T-cell (primary cell): Measurements from ENCODE around the gene NDST1. TPM values are rescaled to one million over a fixed set of nuclear protein-coding genes. Genes with fewer than 3 reads are reported as not detected.

ENCODE experiments used
- ATAC-seq, 4 experiments: fragments of 200-7000 bp in 3 of 4; fragments of 150-1000 bp in 1 of 4; cut with Tn5 transposase; replicated peaks in 1 of 4; 1 replicate in 3 of 4; 2 replicates in 1 of 4; pipeline ENCODE4 v1.10.0; 2021; ENCODE audit warnings: moderate library complexity in 3 of 4, mild to moderate bottlenecking in 2 of 4, moderate number of reproducible peaks in 1 of 4
- CTCF ChIA-PET, 2 donors: fragments of 300-600 bp; sonication (Branson Sonifier 250); formaldehyde crosslinking; loops; one replicate each; lab custom pipeline; 2022; ENCODE audit warnings: antibody characterized with exemption in 2 of 2; lab: Charles Lee
- POLR2A ChIA-PET, 2 donors: fragments of 300-600 bp; sonication (Branson Sonifier 250); formaldehyde crosslinking; loops; one replicate each; lab custom pipeline; 2022; ENCODE audit warnings: antibody characterized with exemption in 2 of 2; lab: Charles Lee
- DNase-seq, 35 experiments: peaks; one replicate each; pipeline versions ENCODE4 v3.0.0 to v3.0.0-alpha.2; 2013 to 2023
- H3K27ac ChIP-seq: one replicate; pipeline ENCODE4 v1.5.1; 2013; ENCODE audit warnings: low read length
- H3K27me3 ChIP-seq, 2 experiments: replicated peaks in 1 of 2; 1 replicate in 1 of 2; 2 replicates in 1 of 2; pipeline versions ENCODE4 v1.6.1 to v1.7.0; 2013; ENCODE audit warnings: low read length in 1 of 2, mixed read lengths in 1 of 2; ENCODE audit not compliant: control insufficient read depth in 2 of 2, insufficient read depth in 2 of 2; ENCODE audit errors: extremely low read depth in 1 of 2
- H3K36me3 ChIP-seq, 2 donors: 1 replicate in 1 of 2; 2 replicates in 1 of 2; pipeline versions ENCODE4 v1.6.1 to v1.7.0; 2013; ENCODE audit warnings: low read length in 1 of 2; ENCODE audit not compliant: control insufficient read depth in 2 of 2, insufficient read depth in 1 of 2; ENCODE audit errors: extremely low read depth in 1 of 2
- H3K4me1 ChIP-seq, 2 experiments: 1 replicate in 1 of 2; 2 replicates in 1 of 2; pipeline versions ENCODE4 v1.6.1 to v1.7.0; 2013; ENCODE audit warnings: low read length in 2 of 2, mixed read lengths in 1 of 2; ENCODE audit not compliant: insufficient read depth in 2 of 2, control insufficient read depth in 1 of 2; ENCODE audit errors: extremely low read depth in 1 of 2
- H3K4me3 ChIP-seq, 2 donors: 1 replicate in 1 of 2; 2 replicates in 1 of 2; pipeline versions ENCODE4 v1.5.1 to v1.7.0; 2013; ENCODE audit warnings: mild to moderate bottlenecking in 2 of 2, low read length in 1 of 2, moderate library complexity in 1 of 2; ENCODE audit not compliant: control insufficient read depth in 1 of 2; ENCODE audit errors: extremely low read depth in 1 of 2
- H3K9me3 ChIP-seq: 2 replicates; pipeline ENCODE4 v1.7.0; 2013
- H3K27ac Mint-ChIP-seq, 2 donors: one replicate each; pipeline ENCODE4 v1.8.0; 2020 to 2021; ENCODE audit warnings: mild to moderate bottlenecking in 2 of 2, mixed read lengths in 2 of 2
- H3K27me3 Mint-ChIP-seq, 2 donors: one replicate each; pipeline ENCODE4 v1.8.0; 2021 to 2022; ENCODE audit warnings: mixed read lengths in 2 of 2
- H3K36me3 Mint-ChIP-seq: one replicate; pipeline ENCODE4 v1.8.0; 2021; ENCODE audit warnings: mixed read lengths
- H3K4me1 Mint-ChIP-seq, 3 donors: one replicate each; pipeline ENCODE4 v1.8.0; 2020 to 2022; ENCODE audit warnings: mixed read lengths in 3 of 3, mild to moderate bottlenecking in 1 of 3
- H3K4me3 Mint-ChIP-seq, 3 donors: one replicate each; pipeline ENCODE4 v1.8.0; 2020 to 2022; ENCODE audit warnings: mild to moderate bottlenecking in 3 of 3, mixed read lengths in 3 of 3, moderate library complexity in 3 of 3
- H3K9me3 Mint-ChIP-seq, 3 donors: one replicate each; pipeline ENCODE4 v1.8.0; 2020 to 2022; ENCODE audit warnings: mixed read lengths in 3 of 3
- WGBS: methylation state at CpG from one replicate; pipeline ENCODE4 v1.1.5; 2013; ENCODE audit warnings: missing lambda C conversion rate; ENCODE audit not compliant: insufficient coverage; 5-methylcytosine and 5-hydroxymethylcytosine counted together
- total RNA-seq, 35 experiments: library from RNA in 6 of 35; stranded (reverse) in 6 of 35; fragments of 120-200 nt in 1 of 35; gene quantifications; one replicate each; pipeline versions ENCODE4 v1.2.1 to v1.2.4 and lab custom pipeline; 2013 to 2026

Gene NDST1
- total RNA-seq, 5 donors from 2014 or later (not counting 1 experiment from before 2014, with no cell fraction given) = 0.83 to 2.0 (median 1.2) TPM

DNA sequence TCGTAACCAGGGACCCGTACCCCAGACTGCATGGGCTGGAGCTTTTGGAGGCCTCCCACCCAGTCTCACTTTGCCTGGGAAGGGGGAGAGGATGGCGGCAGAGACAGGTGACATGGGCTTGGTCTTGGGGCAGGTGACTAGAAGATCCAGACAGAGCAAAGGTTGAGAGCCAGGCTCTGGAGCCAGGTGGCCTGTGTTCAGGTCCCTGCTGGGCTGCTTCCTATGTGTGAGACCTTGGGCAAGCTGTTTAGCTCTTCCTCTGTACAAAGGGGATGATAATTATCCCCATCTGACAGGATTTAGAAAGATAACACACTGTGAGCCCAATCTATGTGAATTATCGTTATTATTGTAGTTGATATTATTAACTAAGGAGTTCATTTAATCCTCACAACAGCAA is 16.1 kb upstream of the NDST1 start:
- Mint-ChIP-seq H3K27ac (no peak overlapping the region), H3K9me3 (no peaks in the 10 kb centered on the region), H3K36me3 (no peaks in the 10 kb centered on the region), H3K4me1 (peaks cover 7 to 9% (median 8%) of the 10 kb centered on the region in 3 donors), H3K27me3 (peaks cover 7 to 15% of the 10 kb centered on the region in 2 donors), H3K4me3 (no peak overlapping the region)
- ChIA-PET POLR2A (interaction anchor here in 1 of 2 donors (0.6 kb wide), 1 partner anchor 81 kb away, joined by 5 read pairs; no protein-coding TSS in a partner anchor), CTCF (no interaction called here)
- no peak overlapping the region for H3K4me3 ChIP-seq
- peaks cover 0 to 2% of the 10 kb centered on the region in 2 experiments for H3K4me1 ChIP-seq
- peaks cover 0 to 17% of the 10 kb centered on the region in 2 experiments for H3K27me3 ChIP-seq
- ATAC-seq (no peak), DNase-seq (no peak)
- WGBS = 96% methylated on average over 3 of the region's 4 CpGs
- no peaks in the 10 kb centered on the region for H3K9me3 ChIP-seq
- H3K36me3 ChIP-seq = no peaks in the 10 kb centered on the region
- H3K27ac ChIP-seq = no peak overlapping the region

DNA sequence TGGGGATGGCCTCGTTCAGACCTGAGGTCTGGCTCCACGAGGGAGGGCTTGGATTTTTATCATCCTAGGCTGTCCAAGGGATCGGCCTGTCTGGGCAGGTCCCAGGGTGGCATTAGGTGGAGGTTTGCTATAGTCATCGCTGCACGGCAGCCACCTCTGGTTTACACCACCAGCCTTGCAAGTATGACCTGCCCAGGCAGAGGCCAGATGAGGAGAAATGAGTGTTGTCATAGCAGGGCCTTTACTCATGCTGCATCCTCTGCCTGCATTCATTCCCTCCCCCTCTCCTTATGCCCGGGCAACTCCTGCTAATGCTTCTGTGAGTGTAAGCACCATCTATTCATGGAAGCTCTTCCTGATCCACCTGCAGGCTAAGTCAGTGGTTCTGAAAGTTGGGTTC is 15.3 kb upstream of the NDST1 start:
- DNase-seq (no peak), ATAC-seq (no peak)
- peaks cover 0 to 14% of the 10 kb centered on the region in 2 experiments for H3K27me3 ChIP-seq
- no peak overlapping the region for H3K27ac ChIP-seq
- ChIA-PET POLR2A (interaction anchor here in 1 of 2 donors (0.7 kb wide), 1 partner anchor 463 kb away, joined by 3 read pairs; no protein-coding TSS in a partner anchor), CTCF (no interaction called here)
- H3K4me3 ChIP-seq = no peak overlapping the region
- no peak overlapping the region for H3K4me3 Mint-ChIP-seq
- H3K36me3 Mint-ChIP-seq = no peaks in the 10 kb centered on the region
- H3K36me3 ChIP-seq = no peaks in the 10 kb centered on the region
- H3K9me3 ChIP-seq = no peaks in the 10 kb centered on the region
- peaks cover 6 to 12% of the 10 kb centered on the region in 2 donors for H3K27me3 Mint-ChIP-seq
- no peaks in the 10 kb centered on the region for H3K4me1 ChIP-seq
- peaks cover 1 to 2% (median 1%) of the 10 kb centered on the region in 3 donors for H3K4me1 Mint-ChIP-seq
- 59% methylated on average over 3 of the region's 6 CpGs for WGBS
- no peak overlapping the region for H3K27ac Mint-ChIP-seq
- H3K9me3 Mint-ChIP-seq = no peaks in the 10 kb centered on the region

DNA sequence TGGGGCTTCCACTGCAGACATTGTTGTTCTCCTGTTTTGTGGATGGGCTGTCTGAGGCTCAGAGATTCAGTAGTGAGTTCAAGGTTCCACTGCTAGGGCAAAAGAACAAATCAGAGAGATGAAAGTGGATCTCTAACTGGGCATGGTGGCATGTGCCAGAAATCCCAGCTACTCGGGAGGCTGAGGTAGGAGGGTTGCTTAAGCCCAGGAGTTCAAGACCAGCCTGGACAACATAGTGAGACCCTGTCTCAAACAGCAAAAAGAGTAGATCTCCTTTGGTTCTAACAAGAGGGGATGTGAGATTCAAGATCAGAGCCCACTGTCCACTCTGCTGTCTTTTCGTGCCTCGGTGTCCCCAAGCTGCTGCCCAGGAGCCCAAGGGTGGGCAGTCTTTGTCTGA is 11.8 kb upstream of the NDST1 start:
- Mint-ChIP-seq H3K9me3 (no peaks in the 10 kb centered on the region), H3K27me3 (no peaks in the 10 kb centered on the region), H3K4me1 (no peaks in the 10 kb centered on the region), H3K4me3 (no peak overlapping the region), H3K36me3 (no peaks in the 10 kb centered on the region), H3K27ac (no peak overlapping the region)
- Histone ChIP-seq H3K27ac (no peak overlapping the region), H3K36me3 (no peaks in the 10 kb centered on the region), H3K9me3 (no peaks in the 10 kb centered on the region), H3K4me1 (no peaks in the 10 kb centered on the region), H3K4me3 (no peak overlapping the region), H3K27me3 (peaks cover 0 to 5% of the 10 kb centered on the region in 2 experiments)
- WGBS = 89% methylated on average over 3 of the region's 3 CpGs
- CTCF ChIA-PET = no interaction called here
- DNase-seq = no peak
- POLR2A ChIA-PET = no interaction called here
- ATAC-seq = no peak

DNA sequence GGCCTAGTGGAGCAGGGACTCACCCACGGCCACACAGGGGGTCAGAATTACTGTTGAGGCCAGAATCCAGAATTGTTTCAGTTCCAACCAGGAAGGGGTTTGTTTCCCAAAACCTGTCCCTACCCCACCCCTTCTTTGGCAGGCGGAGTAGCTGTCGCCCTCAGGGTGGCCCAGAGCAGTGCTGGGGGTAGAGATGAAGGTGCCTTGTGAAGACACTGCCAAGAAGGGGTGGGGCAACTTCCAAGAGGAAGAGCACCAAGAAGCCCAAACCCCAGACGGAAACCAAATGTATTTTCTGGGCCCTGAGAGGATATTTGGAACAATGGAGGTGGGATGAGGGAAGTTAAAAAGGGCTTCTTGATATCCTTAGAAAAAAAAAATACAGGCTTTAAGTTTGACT is 11.4 kb upstream of the NDST1 start:
- no peaks in the 10 kb centered on the region for H3K36me3 ChIP-seq
- POLR2A ChIA-PET = interaction anchor here in 1 of 2 donors (0.6 kb wide), 1 partner anchor 52 kb away, joined by 9 read pairs; no protein-coding TSS in a partner anchor
- no peak overlapping the region for H3K27ac Mint-ChIP-seq
- no peak overlapping the region for H3K4me3 Mint-ChIP-seq
- ATAC-seq (no peak), DNase-seq (no peak)
- H3K9me3 ChIP-seq = no peaks in the 10 kb centered on the region
- CTCF ChIA-PET = no interaction called here
- H3K27me3 ChIP-seq = peaks cover 0 to 5% of the 10 kb centered on the region in 2 experiments
- H3K36me3 Mint-ChIP-seq = no peaks in the 10 kb centered on the region
- H3K4me1 ChIP-seq = no peaks in the 10 kb centered on the region
- no peaks in the 10 kb centered on the region for H3K4me1 Mint-ChIP-seq
- H3K4me3 ChIP-seq = no peak overlapping the region
- H3K27me3 Mint-ChIP-seq = no peaks in the 10 kb centered on the region
- WGBS = no CpG with 5 or more reads among the region's 4 CpGs
- H3K9me3 Mint-ChIP-seq = no peaks in the 10 kb centered on the region
- no peak overlapping the region for H3K27ac ChIP-seq

DNA sequence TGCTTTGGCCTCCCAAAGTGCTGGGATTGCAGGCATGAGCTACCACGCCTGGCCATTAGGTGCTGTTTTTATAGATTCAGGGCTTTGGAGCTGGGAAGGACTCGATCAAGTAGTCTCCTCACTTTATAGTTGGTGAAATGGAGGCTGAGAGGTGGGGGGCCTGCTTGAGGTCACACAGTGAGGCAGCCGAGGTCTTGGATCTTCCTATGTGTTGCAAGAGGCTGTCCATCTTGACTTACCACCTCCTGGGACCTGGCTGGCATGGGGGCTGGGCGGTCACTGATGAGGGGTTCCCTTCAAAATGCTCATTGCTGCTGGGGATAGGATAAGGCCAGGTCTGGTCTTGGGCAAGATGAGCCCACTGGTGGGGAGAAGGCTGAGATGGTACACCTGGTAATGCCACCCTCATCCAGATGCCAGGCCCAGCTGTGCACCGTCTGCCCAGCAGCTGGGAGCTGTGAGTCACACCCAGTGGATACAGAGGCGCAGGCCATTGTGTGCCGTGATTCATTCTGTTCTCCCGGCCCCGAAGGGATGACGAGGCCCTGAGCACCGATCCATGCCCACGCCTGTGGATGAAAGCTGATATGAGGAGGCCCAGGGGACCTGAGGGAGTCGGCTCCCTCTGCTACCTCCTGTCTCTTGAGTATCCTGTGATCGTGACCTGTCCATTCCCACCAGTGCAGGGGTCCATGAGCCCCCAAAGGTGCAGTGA is 10.5 kb upstream of the NDST1 start:
- Mint-ChIP-seq H3K27me3 (no peaks in the 10 kb centered on the region), H3K36me3 (no peaks in the 10 kb centered on the region), H3K27ac (no peak overlapping the region), H3K4me3 (no peak overlapping the region), H3K4me1 (no peaks in the 10 kb centered on the region), H3K9me3 (no peaks in the 10 kb centered on the region)
- Histone ChIP-seq H3K4me1 (no peaks in the 10 kb centered on the region), H3K27ac (no peak overlapping the region), H3K36me3 (no peaks in the 10 kb centered on the region), H3K4me3 (no peak overlapping the region), H3K27me3 (peaks cover 0 to 5% of the 10 kb centered on the region in 2 experiments), H3K9me3 (no peaks in the 10 kb centered on the region)
- no peak for DNase-seq
- WGBS = 81% methylated on average over 6 of the region's 14 CpGs
- POLR2A ChIA-PET = no interaction called here
- CTCF ChIA-PET = no interaction called here
- ATAC-seq = no peak

DNA sequence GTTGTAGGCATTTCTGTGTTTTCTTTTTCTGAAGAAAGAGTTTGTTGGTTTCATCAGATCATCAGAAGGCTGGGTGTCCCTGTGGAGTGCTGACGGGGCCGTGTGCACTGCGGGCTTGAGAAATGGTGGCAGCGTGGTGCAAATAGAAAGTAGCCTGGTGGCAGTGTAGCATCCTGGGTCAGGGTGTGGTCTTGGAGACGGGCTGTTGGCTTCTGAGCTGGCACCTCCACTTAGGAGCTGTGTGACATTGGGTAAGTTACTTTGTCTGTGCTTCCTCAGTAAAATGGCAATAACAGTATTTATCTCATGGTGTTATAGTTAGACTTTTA is 10.0 kb upstream of the NDST1 start:
- CTCF ChIA-PET = interaction anchor here in 1 of 2 donors (0.6 kb wide), 1 partner anchor 1170 kb away, joined by 3 read pairs; no protein-coding TSS in a partner anchor
- Histone ChIP-seq H3K36me3 (no peaks in the 10 kb centered on the region), H3K27me3 (peaks cover 0 to 5% of the 10 kb centered on the region in 2 experiments), H3K4me3 (no peak overlapping the region), H3K4me1 (no peaks in the 10 kb centered on the region), H3K27ac (no peak overlapping the region), H3K9me3 (no peaks in the 10 kb centered on the region)
- no peaks in the 10 kb centered on the region for H3K27me3 Mint-ChIP-seq
- no peak overlapping the region for H3K4me3 Mint-ChIP-seq
- no peaks in the 10 kb centered on the region for H3K9me3 Mint-ChIP-seq
- no peak overlapping the region for H3K27ac Mint-ChIP-seq
- H3K4me1 Mint-ChIP-seq = no peaks in the 10 kb centered on the region
- no peak for DNase-seq
- no peaks in the 10 kb centered on the region for H3K36me3 Mint-ChIP-seq
- POLR2A ChIA-PET = no interaction called here
- no peak for ATAC-seq
- 80% methylated on average over 1 of the region's 5 CpGs for WGBS
